GM12878 (cell line): Measurements from ENCODE around the gene ADAM19. TPM values are rescaled to one million over a fixed set of nuclear protein-coding genes. Genes with fewer than 3 reads are reported as not detected.
A peak's percentile ranks its signal among the peaks of the same experiment; 100 is the strongest.

Source experiments
- ATAC-seq: fragments of 200-7000 bp; cut with Tn5 transposase; 3 replicates; pipeline ENCODE4 v1.9.1; 2020; ENCODE audit warnings: mild to moderate bottlenecking, moderate library complexity
- BruUV-seq: library from RNA; stranded (reverse); fragments of 400-500 nt; replicated peaks from 2 replicates; lab custom pipeline; 2021; lab: Mats Ljungman, UMichigan
- CTCF ChIA-PET: fragments of 300-600 bp; sonication (Branson Sonifier 250); formaldehyde crosslinking; extraction: SDS; loops from one replicate; lab custom pipeline; 2021; ENCODE audit warnings: inconsistent platforms; lab: Yijun Ruan, JAX
- POLR2A ChIA-PET: fragments of 350-600 bp; formaldehyde crosslinking; extraction: SDS; loops from one replicate; lab custom pipeline; 2021; ENCODE audit warnings: inconsistent platforms; lab: Charles Lee
- RAD21 ChIA-PET: fragments of 300-600 bp; sonication (Branson Sonifier 250); formaldehyde crosslinking; loops from one replicate; lab custom pipeline; 2023; ENCODE audit warnings: antibody characterized with exemption; ENCODE audit not compliant: unreplicated experiment; lab: Charles Lee
- SMC1A ChIA-PET: fragments of 300-600 bp; sonication (Branson Sonifier 250); formaldehyde crosslinking; loops from one replicate; lab custom pipeline; 2023; ENCODE audit not compliant: unreplicated experiment, uncharacterized antibody; lab: Charles Lee
- DNase-seq: peaks from one replicate; pipeline ENCODE4 v3.0.0-alpha.2; 2011; ENCODE audit warnings: low read depth, low spot score
- FAIRE-seq: peaks from 3 replicates; lab custom pipeline; 2011; peaks lifted over from hg19 to GRCh38; lab: Jason Lieb, UNC
- H2AFZ ChIP-seq: 2 replicates; pipeline ENCODE4 v1.6.0; 2011; ENCODE audit warnings: low read depth, low read length, control low read depth; ENCODE audit not compliant: control insufficient read depth
- H3K27ac ChIP-seq: 2 replicates; pipeline ENCODE4 v1.5.1; 2011; ENCODE audit warnings: control low read depth; ENCODE audit not compliant: control insufficient read depth, insufficient read depth
- H3K27me3 ChIP-seq, 2 experiments: replicated peaks in 1 of 2; 2 replicates each; pipeline versions ENCODE4 v1.6.0 to v1.6.1; 2011; ENCODE audit warnings: low read length in 1 of 2; ENCODE audit not compliant: control insufficient read depth in 2 of 2, insufficient read depth in 2 of 2
- H3K36me3 ChIP-seq, 2 experiments: 2 replicates each; pipeline ENCODE4 v1.5.1; 2011; ENCODE audit warnings: low read length in 1 of 2; ENCODE audit not compliant: control insufficient read depth in 2 of 2, insufficient read depth in 2 of 2
- H3K4me1 ChIP-seq: 2 replicates; pipeline ENCODE4 v1.6.1; 2011; ENCODE audit warnings: mild to moderate bottlenecking, low read length, moderate library complexity, mixed read lengths; ENCODE audit not compliant: control insufficient read depth, insufficient read depth
- H3K4me2 ChIP-seq: 2 replicates; pipeline ENCODE4 v1.6.0; 2011; ENCODE audit warnings: control low read depth; ENCODE audit not compliant: control insufficient read depth, insufficient read depth
- H3K4me3 ChIP-seq: fragments of 200-600 bp; sonication (generic); 2 replicates; pipeline ENCODE4 v1.5.1; 2016
- H3K79me2 ChIP-seq: 2 replicates; pipeline ENCODE4 v1.6.0; 2011; ENCODE audit warnings: low read length; ENCODE audit not compliant: control insufficient read depth, insufficient read depth
- H3K9ac ChIP-seq: 2 replicates; pipeline ENCODE4 v1.8.0; 2011; ENCODE audit warnings: low read length, control low read depth, mixed read lengths; ENCODE audit not compliant: control insufficient read depth, insufficient read depth
- H3K9me3 ChIP-seq: replicated peaks from 3 replicates; pipeline ENCODE4 v1.5.1; 2011; ENCODE audit warnings: mild to moderate bottlenecking, low read length; ENCODE audit not compliant: control insufficient read depth, insufficient read depth
- H4K20me1 ChIP-seq: 2 replicates; pipeline ENCODE4 v1.6.0; 2011; ENCODE audit not compliant: control insufficient read depth, insufficient read depth
- BCL11A ChIP-seq: IDR thresholded peaks from 2 replicates; pipeline ENCODE4 v1.6.1; 2011; ENCODE audit warnings: low read depth, low read length
- CREB1 ChIP-seq: IDR thresholded peaks from 2 replicates; pipeline ENCODE4 v1.6.1; 2012; ENCODE audit warnings: low read depth, mild to moderate bottlenecking, inconsistent platforms
- ETV6 ChIP-seq, 2 experiments: fragments of 450-650 bp in 1 of 2; IDR thresholded peaks in 1 of 2; conservative IDR thresholded peaks in 1 of 2; 2 replicates each; pipeline ENCODE4 v1.6.1; 2014; ENCODE audit warnings: antibody characterized with exemption in 1 of 2, borderline replicate concordance in 1 of 2, low read depth in 1 of 2, mild to moderate bottlenecking in 1 of 2, moderate library complexity in 1 of 2
- HDGF ChIP-seq: fragments of 450-650 bp; IDR thresholded peaks from 2 replicates; pipeline ENCODE4 v1.6.1; 2016; ENCODE audit warnings: antibody characterized with exemption
- IRF4 ChIP-seq: IDR thresholded peaks from 2 replicates; pipeline ENCODE4 v1.6.1; 2011; ENCODE audit warnings: low read depth, low read length
- MEF2A ChIP-seq: IDR thresholded peaks from 2 replicates; pipeline ENCODE4 v1.6.1; 2011; ENCODE audit warnings: low read depth, mild to moderate bottlenecking, low read length, moderate library complexity; ENCODE audit not compliant: insufficient read depth
- SUPT20H ChIP-seq: IDR thresholded peaks from 2 replicates; pipeline ENCODE4 v1.6.1; 2011; ENCODE audit warnings: low read depth, mild to moderate bottlenecking, low read length, moderate library complexity, borderline replicate concordance; ENCODE audit not compliant: control insufficient read depth
- WGBS: methylation state at CpG from one replicate; pipeline ENCODE4 v1.1.6; 2016; ENCODE audit warnings: low lambda C conversion rate; ENCODE audit not compliant: insufficient replicate concordance, insufficient coverage; ENCODE audit errors: missing lambda C conversion rate; 5-methylcytosine and 5-hydroxymethylcytosine counted together
- in situ Hi-C: fragments of 300-500 bp; cut with MboI; formaldehyde crosslinking; loops from 9 replicates; pipeline ENCODE4 v1.14.3; 2018; ENCODE audit warnings: mixed read lengths
- intact Hi-C: fragments of 100-400 bp; cut with micrococcal nuclease; formaldehyde crosslinking; loops from one replicate; pipeline ENCODE4 v1.14.2; 2022; ENCODE audit not compliant: unreplicated experiment
- polyA plus RNA-seq, 11 experiments: library from polyadenylated mRNA; depleted of rRNA in 4 of 11; unstranded in 6 of 11; stranded (reverse) in 5 of 11; fragments of >200 nt; fragmentation: Nextera tagmentation in 4 of 11; fragmentation: Illumina TruSeq in 1 of 11; extraction: Ambion mirVana in 4 of 11; extraction: Trizol in 1 of 11; gene quantifications; 1 replicate in 1 of 11; 2 replicates in 10 of 11; pipeline versions ENCODE4 v1.2.1 to v1.2.3, GENCODE V29; 2011 to 2016; ENCODE audit warnings: inconsistent platforms in 2 of 11, missing spikeins in 2 of 11, low read depth in 1 of 11
- total RNA-seq, 4 experiments: library from RNA; depleted of rRNA in 3 of 4; stranded (reverse); fragments of >200 nt in 3 of 4; fragmentation: Illumina TruSeq in 1 of 4; extraction: Trizol in 1 of 4; gene quantifications; 2 replicates each; pipeline versions ENCODE4 v1.2.1 to v1.2.3, GENCODE V29; 2013 to 2021
- TF ChIP-seq, protein P1 (sequence below): IDR thresholded peaks from 2 replicates; pipeline ENCODE4 v1.6.1; 2012; ENCODE audit warnings: low read depth, low read length, improper control_type of control experiment

The ADAM19 gene
- total and polyA plus RNA-seq, 10 of the 15 experiments (the other 5 are each of a cell fraction or from before 2014, with no cell fraction given): 16.0 to 92.8 (median 44.7) TPM

DNA sequence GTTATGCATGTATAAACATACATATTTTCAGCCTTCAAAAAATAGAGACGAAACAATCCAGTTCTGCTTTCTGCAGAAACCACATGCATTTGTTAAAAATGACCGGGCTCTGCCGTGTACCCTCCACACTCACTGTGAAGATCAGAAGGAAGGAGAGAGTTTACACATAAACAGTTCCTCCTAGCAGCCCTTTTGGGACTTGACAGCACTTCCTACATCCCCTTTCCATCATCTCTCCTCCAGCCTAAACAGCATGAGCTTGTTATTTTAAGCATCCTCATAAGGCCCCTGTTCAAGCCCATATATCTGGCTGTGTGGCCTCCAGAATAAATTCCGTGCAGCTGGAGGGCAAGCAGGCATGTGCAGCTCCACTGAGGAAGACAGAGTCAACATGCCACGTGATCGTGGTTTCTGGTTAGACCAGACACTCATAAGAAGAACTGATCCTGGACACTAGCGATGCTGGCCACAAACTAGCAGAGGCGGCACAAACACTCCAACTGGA lies 73.4 kb downstream of the ADAM19 start (continued):
- no peak; the same call in 1 of the 2 replicates for TF ChIP-seq MEF2A
- TF ChIP-seq, protein P1, sequence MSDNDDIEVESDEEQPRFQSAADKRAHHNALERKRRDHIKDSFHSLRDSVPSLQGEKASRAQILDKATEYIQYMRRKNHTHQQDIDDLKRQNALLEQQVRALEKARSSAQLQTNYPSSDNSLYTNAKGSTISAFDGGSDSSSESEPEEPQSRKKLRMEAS: peak; percentile 57; the same call in 1 of the 2 replicates
- no peak for TF ChIP-seq SUPT20H
- peak in 1 of 2 experiments; percentile 64; a peak in 1 of 4 replicates for TF ChIP-seq ETV6 (conservative IDR thresholded peaks at IDR 0.05 in 1 of 2, IDR thresholded peaks at IDR 0.05 in 1 of 2; ENCODE audit: borderline replicate concordance in 1 of 2, low read depth in 1 of 2)
- TF ChIP-seq BCL11A: peak; percentile 63; the same call in 1 of the 2 replicates

DNA sequence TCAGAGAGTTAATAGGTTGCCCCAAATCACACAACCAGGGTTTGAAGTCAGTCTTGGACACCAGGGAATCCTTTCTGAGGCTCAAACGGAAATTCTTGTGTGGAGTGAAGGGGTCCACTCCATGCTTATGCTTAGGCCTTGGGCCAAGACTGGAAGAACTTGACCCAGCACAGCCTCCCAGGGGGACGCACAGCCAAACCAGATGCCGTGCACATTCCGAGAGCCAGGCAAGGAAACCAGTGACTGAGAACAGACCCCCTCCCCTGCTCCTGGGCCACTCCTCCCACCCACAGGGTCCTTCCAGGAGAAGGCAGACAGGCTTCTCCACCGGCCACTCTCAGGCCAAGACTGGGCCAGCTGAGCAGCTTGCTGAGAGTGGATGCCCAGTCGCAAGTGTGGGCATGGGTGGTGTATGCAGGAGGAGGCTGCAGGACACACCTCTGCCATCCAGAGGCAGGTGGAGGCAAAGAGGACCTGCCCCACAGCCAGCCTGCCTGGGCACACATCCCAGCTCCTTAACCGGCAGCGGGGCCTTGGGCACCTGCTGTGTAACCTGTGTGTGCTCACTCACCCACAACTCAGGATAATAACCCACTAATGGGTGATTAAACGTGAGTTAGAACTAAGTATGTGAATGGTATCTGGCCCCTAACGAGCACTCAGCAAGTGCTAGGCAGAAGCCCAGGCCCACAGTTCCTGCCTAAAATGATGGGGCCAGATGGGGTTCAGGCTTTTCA lies 77.5 kb downstream of the ADAM19 start:
- in situ Hi-C loops (no loop called here), intact Hi-C loops (no loop called here)
- H3K36me3 ChIP-seq: peaks cover 10 to 14% of the 10 kb centered on the region in 2 experiments; a peak in 3 of 4 replicates
- H3K9ac ChIP-seq: no peak overlapping the region
- no peak for FAIRE-seq
- BruUV-seq: no TSS peak
- no peak for ATAC-seq
- no peaks in the 10 kb centered on the region for H4K20me1 ChIP-seq
- POLR2A ChIA-PET: no interaction called here
- H3K4me1 ChIP-seq: peaks cover 38% of the 10 kb centered on the region
- no peak for TF ChIP-seq IRF4
- TF ChIP-seq CREB1: no peak
- no peak for TF ChIP-seq HDGF
- RAD21 ChIA-PET: no interaction called here
- H3K9me3 ChIP-seq: no peaks in the 10 kb centered on the region
- H3K27ac ChIP-seq: no peak overlapping the region
- no peak overlapping the region for H3K4me3 ChIP-seq
- H3K4me2 ChIP-seq: no peak overlapping the region
- SMC1A ChIA-PET: interaction anchor here (1.1 to 2.2 kb wide), 3 partner anchors 13 to 43 kb away, joined by 3 to 14 read pairs (median 4); no protein-coding TSS in a partner anchor
- CTCF ChIA-PET: interaction anchor here (0.8 kb wide), 1 partner anchor 26 kb away, joined by 3 read pairs; no protein-coding TSS in a partner anchor
- no peak for DNase-seq
- H3K79me2 ChIP-seq: no peaks in the 10 kb centered on the region
- H3K27me3 ChIP-seq: no peaks in the 10 kb centered on the region
- WGBS: 94% methylated on average over 10 of the region's 10 CpGs
- no peak overlapping the region for H2AFZ ChIP-seq
